ENCODE results near the gene HPX.
A peak's percentile ranks its signal among the peaks of the same experiment; 100 is the strongest.

Gene HPX

DNA sequence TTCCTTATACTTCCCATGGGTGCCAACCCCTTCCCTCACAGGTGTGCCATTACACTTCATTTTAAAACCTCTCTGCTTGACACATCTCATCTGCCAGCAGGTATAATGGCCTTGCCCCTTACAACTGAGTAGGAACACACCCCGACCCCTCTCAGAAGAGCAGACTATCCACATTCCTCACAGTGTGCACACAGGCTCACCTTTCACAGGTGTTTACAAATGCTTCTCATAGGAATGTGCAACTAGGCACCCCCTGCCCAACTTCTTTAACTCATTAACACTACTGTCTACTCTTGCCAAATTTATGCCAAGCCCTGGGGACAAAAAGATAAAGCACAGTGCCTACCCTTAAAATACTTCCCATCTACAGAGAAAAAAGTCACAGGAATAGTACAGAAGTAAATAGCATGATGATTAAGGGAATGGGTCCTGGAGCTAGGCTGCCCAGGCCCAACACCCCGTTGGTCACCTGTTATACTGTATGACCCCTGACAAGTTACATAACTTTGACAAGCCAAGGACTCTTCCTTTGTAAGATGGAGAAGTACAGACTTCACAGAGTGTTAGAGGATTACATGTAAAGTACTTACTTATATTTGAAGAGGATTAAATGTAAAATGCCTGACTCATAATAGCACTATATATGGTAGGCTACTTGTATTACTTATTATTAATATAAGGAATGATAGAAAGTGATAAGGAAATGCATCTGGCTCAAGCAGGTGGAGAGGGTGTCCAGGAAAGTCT, 17.7 kb upstream of the HPX start:
- DNase-seq = no peak

- DNase-seq = no peak
Observed at GRCh38 chr11:6457581-6458320, 17.0 kb upstream of the HPX start.

DNA sequence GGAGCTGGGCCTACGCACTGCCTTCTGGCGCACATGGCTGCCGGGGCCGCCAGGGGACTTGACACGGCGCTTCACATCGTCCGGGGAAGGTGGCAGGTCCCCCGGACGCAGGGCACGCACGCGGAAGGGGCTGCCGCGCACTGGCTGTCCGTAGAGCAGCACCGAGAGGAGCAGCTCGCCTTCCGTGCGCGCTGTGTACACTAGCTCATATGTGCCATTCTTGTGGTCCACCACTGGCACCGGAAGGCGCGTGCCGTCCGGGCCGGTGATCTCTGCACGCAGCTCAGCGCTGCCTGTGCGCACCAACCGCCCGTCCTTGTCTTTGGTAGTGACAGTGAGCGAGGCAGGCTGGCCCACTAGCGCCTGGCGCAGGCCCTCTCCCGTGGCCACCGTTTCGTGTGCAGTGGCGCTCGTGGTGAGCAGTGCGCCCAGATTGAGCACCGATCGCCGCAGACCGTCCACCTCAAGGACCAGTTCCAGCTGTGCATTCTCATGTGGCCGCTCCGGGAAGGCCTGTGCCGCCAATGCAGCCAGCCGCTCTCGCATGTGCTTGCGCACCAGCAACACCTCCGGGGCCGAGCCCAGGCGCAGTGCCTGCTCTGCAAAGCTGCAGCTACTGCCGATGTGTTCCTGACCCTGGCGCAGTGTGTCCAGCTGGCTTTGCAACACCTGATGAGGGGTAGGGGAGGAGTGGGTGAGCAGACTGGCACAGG, 15.7 kb upstream of the HPX start:
- DNase-seq = no peak

- no peak for DNase-seq
Observed at GRCh38 chr11:6455070-6455469, 14.3 kb upstream of the HPX start.

GRCh38 chr11:6453152-6453551, 12.4 kb upstream of the HPX start:
- no peak for DNase-seq

- no peak for DNase-seq
Observed at GRCh38 chr11:6452219-6452618, 11.4 kb upstream of the HPX start.

GRCh38 chr11:6448574-6448973, 7.8 kb upstream of the HPX start:
- no peak for DNase-seq

DNA sequence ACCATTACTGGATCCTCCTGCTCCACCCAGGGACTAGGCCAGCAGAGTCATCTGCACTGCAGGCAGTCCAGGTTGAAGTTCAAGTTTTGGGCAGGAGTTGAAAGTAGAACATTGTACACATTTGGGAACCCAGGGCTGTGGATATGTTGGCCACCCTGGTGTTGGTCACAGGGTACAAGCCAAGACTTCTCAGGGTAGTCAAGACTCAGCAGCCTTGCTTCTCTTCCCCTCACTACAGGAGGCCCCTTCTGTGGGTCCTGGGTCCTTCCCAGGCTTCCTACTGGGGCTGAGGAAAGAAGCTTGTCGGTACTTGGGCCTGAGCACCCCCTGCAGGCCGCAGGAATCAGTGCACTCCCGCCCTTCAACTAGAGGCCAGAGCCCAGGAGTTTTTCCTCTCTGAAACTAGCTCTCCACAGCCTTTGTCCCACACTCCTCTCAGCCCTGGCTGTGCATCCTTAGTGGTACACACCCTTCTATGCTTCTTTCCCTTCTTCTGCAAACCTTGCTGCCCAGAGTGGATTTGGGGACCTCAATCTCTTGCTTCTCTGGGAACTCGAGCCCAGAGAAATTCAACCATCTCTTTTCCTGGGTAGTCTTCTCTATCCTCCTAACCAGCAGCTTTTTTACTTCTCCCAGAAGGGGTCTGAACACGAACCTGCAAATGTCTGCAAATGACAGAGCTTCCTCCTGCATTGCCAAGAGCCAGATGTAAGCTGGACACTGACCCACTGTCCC, 2.6 kb upstream of the HPX start:
- peak; percentile 76 for DNase-seq

DNA sequence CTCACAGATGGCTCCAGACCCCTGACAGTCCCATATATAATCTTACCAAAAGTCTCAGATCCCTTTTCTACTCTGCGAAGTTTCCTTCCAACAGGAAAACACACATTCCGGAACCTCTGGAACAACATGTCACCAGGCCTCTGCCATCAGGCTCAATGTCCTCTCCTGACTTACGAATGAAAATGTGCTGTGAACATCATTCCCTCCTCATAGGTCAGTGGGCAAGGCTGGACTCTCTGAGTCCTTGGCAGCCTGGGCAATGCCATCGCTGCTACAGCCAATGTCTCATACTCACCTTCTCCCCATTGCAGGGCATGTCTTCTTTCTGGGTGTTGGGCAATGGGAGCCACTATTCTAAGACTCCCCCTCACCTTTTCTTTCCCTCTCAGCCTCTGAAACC, 1.7 kb upstream of the HPX start:
- no peak for DNase-seq

DNA sequence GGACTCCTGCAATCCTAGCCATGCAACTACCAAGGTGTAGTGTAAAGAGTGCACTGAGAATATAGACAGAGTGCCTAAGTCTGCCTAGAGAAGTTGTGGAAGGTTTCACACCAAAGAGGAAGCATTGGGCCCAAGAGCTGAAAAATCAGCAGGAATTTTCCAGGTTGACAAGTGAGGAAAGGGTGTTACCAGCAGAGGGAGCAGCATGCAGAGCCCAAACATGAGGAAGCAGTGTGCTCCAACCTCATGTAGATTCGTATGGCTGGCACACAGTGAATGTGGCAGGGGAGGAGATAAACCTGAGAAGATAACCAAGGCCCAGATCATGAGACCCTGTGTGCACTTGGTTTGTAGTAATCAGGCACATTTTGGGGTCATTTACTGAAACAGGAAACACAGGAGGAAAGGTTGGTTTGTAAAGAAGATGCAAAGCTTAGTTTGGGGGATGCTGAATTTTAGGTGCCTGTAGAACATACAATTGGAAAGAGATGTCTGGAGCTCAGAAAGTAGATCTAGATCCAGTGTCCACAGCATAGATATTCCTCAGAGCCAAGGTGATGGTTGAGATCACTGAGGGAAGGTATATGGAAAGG, 1.7 kb downstream of the HPX start:
- DNase-seq = peak; percentile 67

- DNase-seq = peak; percentile 12
Observed at GRCh38 chr11:6437993-6438392, 2.8 kb downstream of the HPX start.

GRCh38 chr11:6437423-6437822, 3.4 kb downstream of the HPX start:
- DNase-seq = no peak

DNA sequence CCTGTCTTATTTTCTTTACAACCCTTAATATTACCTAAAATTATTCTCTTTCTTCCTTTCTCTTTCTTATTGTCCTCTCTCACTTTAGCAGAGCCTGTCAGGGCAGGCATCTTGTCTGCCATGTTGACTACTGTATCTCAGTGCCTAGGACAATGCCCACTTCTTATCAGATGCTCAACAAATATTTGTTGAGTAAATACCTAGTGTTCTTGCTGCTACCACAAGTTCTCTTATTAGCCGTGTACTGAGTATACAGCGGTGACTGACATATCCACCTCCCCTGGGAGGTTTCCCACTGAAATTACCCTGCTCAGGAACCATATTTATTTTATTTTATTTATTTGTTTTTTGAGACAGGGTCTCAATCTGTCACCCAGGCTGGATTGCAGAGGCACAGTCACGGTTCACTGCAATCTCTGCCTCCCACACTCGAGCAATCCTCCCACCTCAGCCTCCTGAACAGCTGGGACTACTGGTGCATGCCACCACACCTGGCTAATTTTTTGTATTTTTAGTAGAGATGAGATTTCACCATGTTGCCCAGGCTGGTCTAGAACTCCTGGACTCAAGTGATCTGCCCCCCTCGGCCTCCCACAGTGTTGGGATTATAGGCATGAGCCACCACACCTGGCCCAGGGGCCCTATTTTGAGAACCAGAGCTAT, 6.7 kb downstream of the HPX start:
- DNase-seq = no peak

- no peak for DNase-seq
Observed at GRCh38 chr11:6431861-6432260, 8.9 kb downstream of the HPX start.

GRCh38 chr11:6427516-6427915, 13.3 kb downstream of the HPX start:
- DNase-seq = no peak

DNA sequence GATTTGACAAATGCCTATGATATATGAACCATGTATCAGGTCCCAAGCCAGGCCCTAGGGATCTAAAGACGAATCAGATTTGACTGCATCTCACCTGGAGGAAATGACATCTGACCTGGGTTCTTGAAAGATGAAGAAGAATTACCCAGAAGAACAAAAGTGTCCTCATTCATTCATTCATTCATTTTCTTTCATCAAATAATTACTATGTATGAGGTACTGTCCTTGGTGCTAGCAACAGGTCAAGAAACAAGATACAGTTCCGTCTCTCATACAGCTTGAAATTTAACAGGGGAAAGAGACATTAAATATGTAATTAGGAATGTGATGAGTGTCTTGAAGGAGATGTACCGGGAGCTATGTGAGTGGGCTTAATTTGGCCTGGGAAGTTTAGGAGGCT, 20.1 kb downstream of the HPX start:
- DNase-seq = no peak

DNA sequence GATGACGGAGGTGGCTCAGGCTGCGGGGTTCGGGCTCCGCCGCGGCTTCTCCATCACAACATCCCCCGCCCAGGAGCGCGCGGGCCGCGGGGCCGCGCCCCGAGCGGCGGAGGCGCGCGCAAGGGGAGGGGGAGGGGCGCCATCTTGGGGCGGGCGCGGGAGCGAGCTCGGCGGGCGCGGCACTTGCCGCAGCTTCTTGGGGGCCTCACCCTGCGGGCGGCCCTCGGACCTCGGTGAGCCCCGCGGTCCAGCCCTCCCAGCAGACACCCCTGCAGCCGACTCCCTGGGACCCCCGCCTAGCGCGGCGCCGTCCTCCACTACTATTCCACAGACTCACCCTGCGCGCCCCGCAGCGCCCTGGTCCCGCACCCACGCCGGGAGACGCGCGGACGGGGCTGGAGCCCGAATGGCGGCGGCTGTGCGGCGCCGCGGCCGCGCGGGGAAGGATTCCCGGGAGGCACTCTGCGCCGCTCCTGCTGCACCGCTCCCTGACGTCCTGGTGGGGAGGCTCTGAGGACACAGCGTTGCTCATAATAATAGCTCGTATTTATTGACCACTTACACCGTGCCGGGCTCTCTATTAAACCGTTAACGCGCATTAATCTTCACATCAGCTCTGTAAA, 21.7 kb downstream of the HPX start, which contains the start of gene APBB1:
TSS of gene APBB1 (minus strand) at position 86 of the 623 bp plus-strand sequence. CDS start 7,747 bp downstream, outside the sequence.
- DNase-seq = peak; percentile 85

DNA sequence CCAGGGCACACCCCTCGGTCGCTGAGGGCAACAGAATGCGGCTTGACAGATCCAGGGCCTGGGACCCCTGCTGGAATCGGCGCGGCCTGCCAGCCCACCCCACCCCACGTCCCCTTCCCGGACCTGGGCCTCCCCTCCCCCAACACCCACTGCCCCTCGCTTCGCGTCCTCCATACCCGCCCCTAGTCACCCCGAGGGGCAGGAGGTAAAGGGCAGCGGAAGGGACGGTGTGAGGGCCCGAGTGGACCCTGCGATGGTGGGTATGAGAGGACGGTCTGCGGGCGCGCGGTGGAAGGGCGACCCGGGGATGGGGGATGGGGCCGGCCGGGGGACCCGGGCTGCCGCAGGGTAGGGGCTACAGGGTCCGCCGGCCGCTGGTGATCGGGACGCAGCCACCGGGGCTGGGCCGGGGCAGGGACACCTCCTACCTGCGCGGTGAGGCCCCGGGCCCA, 22.2 kb downstream of the HPX start:
- peak; percentile 42 for DNase-seq

DNA sequence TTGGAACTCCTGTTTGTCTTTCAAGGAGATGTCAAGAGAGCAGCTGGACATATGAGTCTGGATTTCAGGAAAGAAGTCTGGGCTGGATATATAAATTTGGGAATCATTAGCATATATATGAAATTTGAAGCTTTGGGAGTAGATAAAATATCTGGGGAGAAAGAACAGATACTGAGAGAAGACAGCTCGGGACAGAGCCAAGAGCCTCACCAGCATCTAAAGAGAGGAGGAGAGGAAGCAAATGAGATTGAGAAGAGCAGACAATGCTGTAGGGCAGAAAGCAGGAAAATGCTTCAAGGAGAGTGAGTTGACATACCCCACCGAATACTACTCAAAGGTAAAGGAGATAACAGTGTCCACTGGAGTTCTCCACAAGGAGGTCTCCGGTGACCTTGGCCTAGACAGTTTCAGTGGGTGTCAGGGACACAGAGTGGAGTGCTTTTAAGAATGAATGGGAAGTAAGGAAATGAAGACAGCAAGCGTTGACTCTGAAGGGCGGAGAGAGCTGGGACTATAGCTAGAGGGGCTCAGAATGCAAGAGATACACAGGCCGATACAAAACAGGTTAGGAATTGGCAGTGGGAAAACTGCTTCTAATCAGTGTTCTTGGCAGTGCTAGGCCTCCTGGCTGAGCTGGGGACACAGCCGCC, 22.8 kb downstream of the HPX start:
- DNase-seq = no peak

DNA sequence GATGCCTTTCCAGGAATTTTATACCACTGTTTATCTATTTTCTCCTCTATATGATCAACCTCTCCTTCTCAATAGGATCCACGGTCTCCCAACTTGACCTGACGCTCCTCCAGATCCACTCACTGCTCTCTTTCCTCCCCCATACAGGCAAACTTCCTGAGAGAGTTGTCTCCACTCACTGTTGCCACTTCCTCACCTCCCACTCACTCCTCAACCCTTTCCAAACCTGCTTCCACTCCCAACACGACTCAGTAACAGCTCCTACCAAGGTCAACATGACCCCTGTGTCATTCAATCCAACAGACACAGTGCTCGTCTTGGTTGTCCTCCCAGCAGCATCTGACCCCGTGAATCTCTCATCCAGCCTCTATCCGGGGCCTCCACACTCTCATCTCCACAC, 25.0 kb downstream of the HPX start:
- no peak for DNase-seq

DNA sequence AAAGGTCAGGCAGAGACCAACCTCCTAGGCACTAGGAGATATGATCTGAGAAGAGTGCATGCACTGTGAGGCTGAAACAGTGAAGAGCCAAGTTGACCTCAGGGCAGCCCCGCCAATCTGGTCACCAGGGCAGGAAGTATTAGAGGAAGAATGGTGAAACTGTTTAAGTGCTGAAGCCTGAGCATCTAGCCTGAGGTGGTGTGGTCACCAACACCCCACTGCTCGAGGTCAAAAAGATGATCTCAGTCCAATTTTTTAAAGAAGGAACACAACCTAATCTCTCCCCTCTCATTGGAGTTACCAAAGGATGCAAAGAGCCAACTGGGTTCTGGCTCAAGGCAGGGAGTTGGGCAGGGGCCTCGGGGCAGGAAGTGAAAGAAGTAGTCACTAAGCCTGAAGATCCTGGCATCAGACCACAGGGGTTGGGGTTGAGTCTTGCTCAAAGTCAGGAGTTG, 25.9 kb downstream of the HPX start:
- DNase-seq = peak; percentile 48
